HG02981 (cell line): ENCODE data around the gene JAG2.

Experiments
- ATAC-seq: cut with Tn5 transposase; IDR thresholded peaks from one replicate; pipeline ENCODE4 v1.9.1; 2021; ENCODE audit warnings: mild to moderate bottlenecking, moderate library complexity; ENCODE audit not compliant: unreplicated experiment

Gene JAG2

GRCh38 chr14:105095236-105095805 is 73.3 kb downstream of the JAG2 start:
- no peak for ATAC-seq

- no peak for ATAC-seq
Measured at GRCh38 chr14:105094193-105094907, 74.2 kb downstream of the JAG2 start.

GRCh38 chr14:105093431-105094192 is 75.0 kb downstream of the JAG2 start:
- ATAC-seq: peak; percentile 39

GRCh38 chr14:105093038-105093430 is 75.5 kb downstream of the JAG2 start:
- peak; percentile 37 for ATAC-seq

- ATAC-seq: no peak
Measured at GRCh38 chr14:105092171-105093037, 76.2 kb downstream of the JAG2 start.

GRCh38 chr14:105091517-105092170 is 76.9 kb downstream of the JAG2 start:
- no peak for ATAC-seq

- no peak for ATAC-seq
Measured at GRCh38 chr14:105091054-105091516, 77.5 kb downstream of the JAG2 start.
